ENCODE results near the gene SBSN. TPM values are rescaled to one million over a fixed set of nuclear protein-coding genes. Genes with fewer than 3 reads are reported as not detected.

Gene SBSN
- total RNA-seq, 1 experiment from 2014 or later, result 0.15 TPM

- peaks cover 34% of the 10 kb centered on the region for H3K27me3 Mint-ChIP-seq (ENCODE audit: low read depth)
- Histone ChIP-seq H3K18ac (ENCODE audit: insufficient read length, low read depth, low read length) (no peak overlapping the region), H2BK20ac (ENCODE audit: low read depth, low read length, poor library complexity, severe bottlenecking) (no peak overlapping the region), H3K4ac (ENCODE audit: low read depth, low read length) (no peak overlapping the region), H2AFZ (ENCODE audit: low read length) (no peak overlapping the region), H2AK5ac (ENCODE audit: insufficient read length, low read length) (no peak overlapping the region), H2BK120ac (ENCODE audit: low read depth, low read length, poor library complexity, severe bottlenecking) (no peak overlapping the region), H2BK12ac (ENCODE audit: insufficient read length, low read depth, low read length) (no peak overlapping the region), H3K23ac (ENCODE audit: insufficient read length, low read depth, low read length) (no peak overlapping the region), H3K79me1 (ENCODE audit: insufficient read depth, low read depth, low read length, poor library complexity, severe bottlenecking) (no peaks in the 10 kb centered on the region), H3K23me2 (ENCODE audit: insufficient read length, low read depth, low read length, poor library complexity, severe bottlenecking) (no peaks in the 10 kb centered on the region), H2BK15ac (ENCODE audit: low read depth, low read length) (no peak overlapping the region), H4K8ac (replicated peaks; ENCODE audit: insufficient read length, low read depth, low read length) (no peak overlapping the region), H4K5ac (ENCODE audit: insufficient read length, low read depth, low read length) (no peak overlapping the region), H3K4me2 (ENCODE audit: insufficient read depth, insufficient read length, low read length) (no peak overlapping the region), H3K9me3 (ENCODE audit: control insufficient read depth, low read depth, low read length) (no peaks in the 10 kb centered on the region), H4K91ac (ENCODE audit: insufficient read length, low read depth, low read length) (no peak overlapping the region), H4K20me1 (ENCODE audit: control insufficient read depth, insufficient read depth, insufficient read length) (no peaks in the 10 kb centered on the region), H3K79me2 (ENCODE audit: insufficient read depth, low read length) (no peaks in the 10 kb centered on the region), H3T11ph (ENCODE audit: low read length) (no peak overlapping the region), H3K27me3 (ENCODE audit: insufficient read depth, low read length) (no peaks in the 10 kb centered on the region), H3K14ac (ENCODE audit: insufficient read depth, low read length) (no peak overlapping the region), H3K27ac (ENCODE audit: insufficient read length, low read depth, low read length) (no peak overlapping the region), H3K9ac (ENCODE audit: extremely low read depth, insufficient read length, low read length) (no peak overlapping the region), H2BK5ac (ENCODE audit: insufficient read length, low read length) (no peak overlapping the region), H3K4me1 (ENCODE audit: insufficient read depth, low read length) (no peaks in the 10 kb centered on the region), H3K56ac (ENCODE audit: insufficient read length, low read depth, low read length) (no peak overlapping the region)
- no peaks in the 10 kb centered on the region for H3K36me3 Mint-ChIP-seq (ENCODE audit: insufficient read depth in 1 of 3, low read depth in 3 of 3)
- peaks cover 0 to 2% of the 10 kb centered on the region in 2 experiments; a peak in 1 of 5 replicates for H3K9me3 Mint-ChIP-seq
- peaks cover 1 to 4% of the 10 kb centered on the region in 2 experiments for H3K4me1 Mint-ChIP-seq
- H3K4me3 Mint-ChIP-seq, result no peak overlapping the region
- no peak for DNase-seq
- no CpG with 5 or more reads among the region's 12 CpGs for WGBS (ENCODE audit: extremely low coverage, insufficient read length, low lambda C conversion rate)
- H3K27ac Mint-ChIP-seq, result no peak overlapping the region
- TF ChIP-seq, protein P1, sequence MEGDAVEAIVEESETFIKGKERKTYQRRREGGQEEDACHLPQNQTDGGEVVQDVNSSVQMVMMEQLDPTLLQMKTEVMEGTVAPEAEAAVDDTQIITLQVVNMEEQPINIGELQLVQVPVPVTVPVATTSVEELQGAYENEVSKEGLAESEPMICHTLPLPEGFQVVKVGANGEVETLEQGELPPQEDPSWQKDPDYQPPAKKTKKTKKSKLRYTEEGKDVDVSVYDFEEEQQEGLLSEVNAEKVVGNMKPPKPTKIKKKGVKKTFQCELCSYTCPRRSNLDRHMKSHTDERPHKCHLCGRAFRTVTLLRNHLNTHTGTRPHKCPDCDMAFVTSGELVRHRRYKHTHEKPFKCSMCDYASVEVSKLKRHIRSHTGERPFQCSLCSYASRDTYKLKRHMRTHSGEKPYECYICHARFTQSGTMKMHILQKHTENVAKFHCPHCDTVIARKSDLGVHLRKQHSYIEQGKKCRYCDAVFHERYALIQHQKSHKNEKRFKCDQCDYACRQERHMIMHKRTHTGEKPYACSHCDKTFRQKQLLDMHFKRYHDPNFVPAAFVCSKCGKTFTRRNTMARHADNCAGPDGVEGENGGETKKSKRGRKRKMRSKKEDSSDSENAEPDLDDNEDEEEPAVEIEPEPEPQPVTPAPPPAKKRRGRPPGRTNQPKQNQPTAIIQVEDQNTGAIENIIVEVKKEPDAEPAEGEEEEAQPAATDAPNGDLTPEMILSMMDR (conservative IDR thresholded peaks at IDR 0.05), result no peak
These were observed 37.1 kb upstream of the SBSN start for GRCh38 chr19:35565016-35565856.
